HEK293 (cell line): ENCODE measurements around the gene BTBD17.

ENCODE experiments used
- CTCF ChIP-seq: fragments of 450-650 bp; formaldehyde crosslinking; IDR thresholded peaks from 2 replicates; pipeline ENCODE4 v1.5.1; 2016; ENCODE audit warnings: missing biosample characterization, missing genetic modification characterization
- PRDM4 ChIP-seq: fragments of 450-650 bp; formaldehyde crosslinking; IDR thresholded peaks from 2 replicates; pipeline ENCODE4 v1.5.1; 2017; ENCODE audit warnings: missing biosample characterization, missing genetic modification characterization
- SCRT2 ChIP-seq: fragments of 450-650 bp; formaldehyde crosslinking; IDR thresholded peaks from 2 replicates; pipeline ENCODE4 v1.5.1; 2016; ENCODE audit warnings: missing biosample characterization, missing genetic modification characterization
- TRIM28 ChIP-seq: IDR thresholded peaks from 2 replicates; pipeline ENCODE4 v1.6.1; 2011; ENCODE audit warnings: low read length, control low read depth, borderline replicate concordance
- TSHZ1 ChIP-seq: fragments of 450-650 bp; formaldehyde crosslinking; IDR thresholded peaks from 2 replicates; pipeline ENCODE4 v1.5.1; 2016; ENCODE audit warnings: missing biosample characterization, missing genetic modification characterization, borderline replicate concordance
- YY1 ChIP-seq: fragments of 450-650 bp; formaldehyde crosslinking; IDR thresholded peaks from 2 replicates; pipeline ENCODE4 v1.5.1; 2018; ENCODE audit warnings: missing biosample characterization, missing genetic modification characterization
- ZNF555 ChIP-seq: fragments of 450-650 bp; formaldehyde crosslinking; conservative IDR thresholded peaks from 2 replicates; pipeline ENCODE4 v1.5.1; 2017; ENCODE audit warnings: missing biosample characterization, mild to moderate bottlenecking, missing genetic modification characterization, inconsistent platforms
- TF ChIP-seq, protein P1 (sequence below): fragments of 450-650 bp; IDR thresholded peaks from 2 replicates; pipeline ENCODE4 v1.5.1; 2018; ENCODE audit warnings: missing biosample characterization, missing genetic modification characterization

- TF ChIP-seq PRDM4 (tag by site-specific recombination) (no peak), TSHZ1 (tag by site-specific recombination) (no peak), TRIM28 (no peak), ZNF555 (tag by site-specific recombination) (no peak), SCRT2 (tag by site-specific recombination) (no peak), CTCF (tag by site-specific recombination) (no peak), YY1 (tag by site-specific recombination) (no peak)
- TF ChIP-seq, protein P1, sequence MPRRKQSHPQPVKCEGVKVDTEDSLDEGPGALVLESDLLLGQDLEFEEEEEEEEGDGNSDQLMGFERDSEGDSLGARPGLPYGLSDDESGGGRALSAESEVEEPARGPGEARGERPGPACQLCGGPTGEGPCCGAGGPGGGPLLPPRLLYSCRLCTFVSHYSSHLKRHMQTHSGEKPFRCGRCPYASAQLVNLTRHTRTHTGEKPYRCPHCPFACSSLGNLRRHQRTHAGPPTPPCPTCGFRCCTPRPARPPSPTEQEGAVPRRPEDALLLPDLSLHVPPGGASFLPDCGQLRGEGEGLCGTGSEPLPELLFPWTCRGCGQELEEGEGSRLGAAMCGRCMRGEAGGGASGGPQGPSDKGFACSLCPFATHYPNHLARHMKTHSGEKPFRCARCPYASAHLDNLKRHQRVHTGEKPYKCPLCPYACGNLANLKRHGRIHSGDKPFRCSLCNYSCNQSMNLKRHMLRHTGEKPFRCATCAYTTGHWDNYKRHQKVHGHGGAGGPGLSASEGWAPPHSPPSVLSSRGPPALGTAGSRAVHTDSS = no peak
Observed at GRCh38 chr17:74324521-74324920, 37.1 kb downstream of the BTBD17 start.
